SU-DHL-6 (cell line): ENCODE data around the gene MKRN2.

Source experiments
- H2AFZ ChIP-seq: fragments of 200-600 bp; sonication (generic); 2 replicates; pipeline ENCODE4 v1.6.1; 2014; ENCODE audit warnings: low read depth, mild to moderate bottlenecking, moderate library complexity, mixed read lengths, antibody characterized with exemption, low read length; ENCODE audit not compliant: severe bottlenecking
- H3F3A ChIP-seq: fragments of 200-600 bp; shearing (Covaris generic); 2 replicates; pipeline ENCODE4 v1.6.0; 2016; ENCODE audit warnings: antibody characterized with exemption, mild to moderate bottlenecking; ENCODE audit not compliant: insufficient read depth
- H3K27ac ChIP-seq: fragments of 200-600 bp; sonication (generic); 2 replicates; pipeline ENCODE4 v1.5.1; 2016; ENCODE audit warnings: low read depth, mild to moderate bottlenecking, low read length, moderate library complexity, mixed read lengths
- H3K27me3 ChIP-seq: fragments of 200-600 bp; sonication (generic), shearing (Covaris generic); 2 replicates; pipeline ENCODE4 v1.6.0; 2014; ENCODE audit warnings: mild to moderate bottlenecking, low read length
- H3K36me3 ChIP-seq: fragments of 200-600 bp; sonication (generic); 2 replicates; pipeline ENCODE4 v1.6.1; 2014; ENCODE audit warnings: mild to moderate bottlenecking, low read length, mixed read lengths
- H3K4me2 ChIP-seq: fragments of 300-600, 200-600 bp; shearing (Covaris generic), sonication (generic); 2 replicates; pipeline ENCODE4 v1.6.0; 2014; ENCODE audit warnings: low read length, low read depth, mild to moderate bottlenecking; ENCODE audit not compliant: poor library complexity, severe bottlenecking
- H3K4me3 ChIP-seq: fragments of 200-600 bp; sonication (generic); 2 replicates; pipeline ENCODE4 v1.5.1; 2014; ENCODE audit warnings: antibody characterized with exemption, low read length, mild to moderate bottlenecking, mixed read lengths; ENCODE audit not compliant: insufficient read depth, poor library complexity, severe bottlenecking
- H3K79me2 ChIP-seq: fragments of 200-600 bp; sonication (generic); 2 replicates; pipeline ENCODE4 v1.6.1; 2014; ENCODE audit warnings: mild to moderate bottlenecking, low read length, moderate library complexity; ENCODE audit not compliant: insufficient read depth
- H3K9ac ChIP-seq: fragments of 200-600 bp; sonication (generic); 2 replicates; pipeline ENCODE4 v1.7.0; 2014; ENCODE audit warnings: mild to moderate bottlenecking, low read length
- H3K9me2 ChIP-seq: fragments of 200-600 bp; sonication (generic); replicated peaks from 2 replicates; pipeline ENCODE4 v1.6.1; 2014; ENCODE audit warnings: low read length; ENCODE audit not compliant: insufficient read depth
- H3K9me3 ChIP-seq: fragments of 200-600 bp; sonication (generic); 2 replicates; pipeline ENCODE4 v1.6.1; 2014; ENCODE audit warnings: low read length, mixed read lengths; ENCODE audit not compliant: insufficient read depth
- H4K20me1 ChIP-seq: fragments of 200-600 bp; sonication (generic); 2 replicates; pipeline ENCODE4 v1.6.1; 2014; ENCODE audit warnings: low read depth, mild to moderate bottlenecking, antibody characterized with exemption, low read length, moderate library complexity, mixed read lengths
- CTCF ChIP-seq: fragments of 200-600 bp; sonication (generic); IDR thresholded peaks from one replicate; pipeline ENCODE4 v1.5.1; 2017; ENCODE audit warnings: antibody characterized with exemption, mild to moderate bottlenecking, low read length, moderate library complexity; ENCODE audit not compliant: insufficient read depth, poor library complexity, severe bottlenecking
- EZH2phosphoT487 ChIP-seq: fragments of 200-600 bp; sonication (generic), shearing (Covaris generic); conservative IDR thresholded peaks from 2 replicates; pipeline ENCODE4 v1.6.1; 2018; ENCODE audit warnings: mild to moderate bottlenecking, antibody characterized with exemption, low read length, moderate library complexity, mixed read lengths

MKRN2 gene

GRCh38 chr3:12557473-12558100 is 700 bp downstream of the MKRN2 start:
- Histone ChIP-seq H3K27me3 (no peaks in the 10 kb centered on the region), H3K27ac (peak overlapping the region; percentile 70), H3K9ac (peak overlapping the region; percentile 84), H3F3A (no peaks in the 10 kb centered on the region), H2AFZ (peak overlapping the region; percentile 97), H3K9me3 (no peaks in the 10 kb centered on the region), H3K79me2 (peaks cover 57% of the 10 kb centered on the region), H3K36me3 (no peaks in the 10 kb centered on the region), H3K9me2 (no peaks in the 10 kb centered on the region), H3K4me2 (peak overlapping the region; percentile 95), H4K20me1 (peaks cover 3% of the 10 kb centered on the region; the same call in 1 of the 2 replicates), H3K4me3 (peak overlapping the region; percentile 74)
- TF ChIP-seq EZH2phosphoT487 (no peak), CTCF (no peak)

GRCh38 chr3:12558706-12559105 is 1.8 kb downstream of the MKRN2 start:
- H3K27me3 ChIP-seq, result no peaks in the 10 kb centered on the region

GRCh38 chr3:12559520-12559919 is 2.6 kb downstream of the MKRN2 start:
- no peaks in the 10 kb centered on the region for H3K9me2 ChIP-seq
- no peak overlapping the region for H2AFZ ChIP-seq
- peaks cover 74% of the 10 kb centered on the region for H3K79me2 ChIP-seq
- H3K9ac ChIP-seq, result no peak overlapping the region
- no peaks in the 10 kb centered on the region for H3K27me3 ChIP-seq
- no peaks in the 10 kb centered on the region for H3F3A ChIP-seq
- peaks cover 3% of the 10 kb centered on the region; the same call in 1 of the 2 replicates for H4K20me1 ChIP-seq
- no peak overlapping the region for H3K4me3 ChIP-seq
- H3K36me3 ChIP-seq, result no peaks in the 10 kb centered on the region
- H3K27ac ChIP-seq, result no peak overlapping the region
- no peak for TF ChIP-seq CTCF
- TF ChIP-seq EZH2phosphoT487, result no peak
- no peak overlapping the region for H3K4me2 ChIP-seq
- H3K9me3 ChIP-seq, result no peaks in the 10 kb centered on the region

More at GRCh38 chr3:12558706-12559105, 1.8 kb downstream of the MKRN2 start:
- Histone ChIP-seq H3K4me3 (no peak overlapping the region), H2AFZ (no peak overlapping the region), H3K79me2 (peaks cover 66% of the 10 kb centered on the region), H3F3A (no peaks in the 10 kb centered on the region), H4K20me1 (peaks cover 3% of the 10 kb centered on the region; the same call in 1 of the 2 replicates), H3K27ac (no peak overlapping the region), H3K36me3 (no peaks in the 10 kb centered on the region), H3K9me2 (no peaks in the 10 kb centered on the region), H3K9me3 (no peaks in the 10 kb centered on the region), H3K9ac (peak overlapping the region; percentile 84; the same call in 1 of the 2 replicates), H3K4me2 (peak overlapping the region; percentile 95)
- TF ChIP-seq EZH2phosphoT487 (no peak), CTCF (no peak)
